Naive thymus-derived CD8-positive, alpha-beta T cell (primary cell): Measurements from ENCODE around the gene PLET1. TPM values are rescaled to one million over a fixed set of nuclear protein-coding genes. Genes with fewer than 3 reads are reported as not detected.

ENCODE experiments used
- ATAC-seq, 2 donors: fragments of 150-1000 bp; cut with Tn5 transposase in 1 of 2; sonication (Bioruptor Pico), chemical (Tn5 transposase) in 1 of 2; 1 replicate in 1 of 2; 2 replicates in 1 of 2; pipeline ENCODE4 v1.10.0; 2021; ENCODE audit warnings: mild to moderate bottlenecking in 2 of 2, moderate library complexity in 2 of 2
- POLR2A ChIA-PET: fragments of 350-600 bp; sonication (Branson Sonifier 250); formaldehyde crosslinking; loops from one replicate; lab custom pipeline; 2021; ENCODE audit warnings: antibody characterized with exemption; lab: Charles Lee
- DNase-seq, 10 donors: peaks; one replicate each; pipeline versions ENCODE4 v3.0.0 to v3.0.0-alpha.2; 2020 to 2022
- H3K27ac Mint-ChIP-seq, 10 donors: one replicate each; pipeline ENCODE4 v1.8.0; 2020 to 2022; ENCODE audit warnings: mild to moderate bottlenecking in 10 of 10, mixed read lengths in 10 of 10, moderate library complexity in 4 of 10, inconsistent platforms in 1 of 10
- H3K27me3 Mint-ChIP-seq, 5 donors: one replicate each; pipeline ENCODE4 v1.8.0; 2021 to 2022; ENCODE audit warnings: mixed read lengths in 5 of 5
- H3K36me3 Mint-ChIP-seq, 3 donors: one replicate each; pipeline ENCODE4 v1.8.0; 2020 to 2022; ENCODE audit warnings: mixed read lengths in 3 of 3, mild to moderate bottlenecking in 2 of 3, inconsistent platforms in 1 of 3
- H3K4me1 Mint-ChIP-seq, 4 donors: one replicate each; pipeline ENCODE4 v1.8.0; 2021 to 2022; ENCODE audit warnings: mixed read lengths in 4 of 4
- H3K4me3 Mint-ChIP-seq, 10 donors: one replicate each; pipeline ENCODE4 v1.8.0; 2020 to 2022; ENCODE audit warnings: mild to moderate bottlenecking in 10 of 10, mixed read lengths in 10 of 10, moderate library complexity in 6 of 10, inconsistent platforms in 1 of 10
- H3K9me3 Mint-ChIP-seq, 9 donors: one replicate each; pipeline ENCODE4 v1.8.0; 2020 to 2022; ENCODE audit warnings: mixed read lengths in 9 of 9, mild to moderate bottlenecking in 3 of 9, inconsistent platforms in 1 of 9, moderate library complexity in 1 of 9
- polyA plus RNA-seq, 3 donors: library from polyadenylated mRNA; unstranded; fragments of 300-500 nt; fragmentation: Illumina TruSeq; gene quantifications; one replicate each; pipeline ENCODE4 v1.2.3, GENCODE V29; 2021
- total RNA-seq, 8 experiments: library from RNA in 2 of 8; stranded (reverse) in 2 of 8; gene quantifications; one replicate each; pipeline ENCODE4 v1.2.3 and lab custom pipeline; 2021 to 2026

Gene PLET1
- total and polyA plus RNA-seq, 5 experiments from 2014 or later, result not detected

DNA sequence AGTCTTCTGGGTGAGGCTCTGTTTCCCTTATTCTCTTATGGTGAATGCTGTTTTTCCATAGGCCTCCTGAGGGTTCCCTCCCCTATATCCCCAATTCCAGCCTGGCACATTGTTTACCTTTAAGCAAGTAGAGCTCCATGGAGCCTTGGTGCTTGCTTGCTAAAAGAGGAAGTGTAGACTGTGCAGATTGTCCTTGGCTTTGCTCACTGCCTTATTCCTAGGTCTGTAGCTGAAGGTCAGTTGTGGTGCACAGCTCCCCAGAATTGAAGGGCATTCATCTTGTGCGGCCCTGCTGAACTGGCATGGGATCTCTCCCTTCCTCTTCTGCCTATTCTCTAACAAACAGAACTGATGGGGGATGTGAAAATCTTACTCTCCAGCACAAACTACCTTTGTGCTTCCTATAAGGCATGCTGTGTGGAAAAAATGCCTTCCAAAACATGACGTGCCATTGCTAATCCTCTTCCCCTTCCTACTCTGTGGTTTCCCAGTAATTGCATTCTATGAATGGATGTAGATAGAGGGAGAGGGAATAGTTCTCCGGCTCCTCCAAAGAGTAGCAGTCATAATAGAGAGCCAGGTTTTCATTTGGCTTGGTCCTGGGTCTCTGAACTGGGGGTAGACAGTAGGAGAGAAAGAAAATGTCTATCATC lies 34.2 kb upstream of the PLET1 start:
- no peak for ATAC-seq
- H3K27me3 Mint-ChIP-seq, result no peaks in the 10 kb centered on the region
- H3K4me1 Mint-ChIP-seq, result peaks cover 13 to 46% (median 36%) of the 10 kb centered on the region in 4 donors
- no peak overlapping the region for H3K4me3 Mint-ChIP-seq
- H3K9me3 Mint-ChIP-seq, result no peaks in the 10 kb centered on the region
- peaks cover 0 to 11% (median 2%) of the 10 kb centered on the region in 3 donors for H3K36me3 Mint-ChIP-seq
- POLR2A ChIA-PET, result no interaction called here
- no peak for DNase-seq
- no peak overlapping the region for H3K27ac Mint-ChIP-seq

DNA sequence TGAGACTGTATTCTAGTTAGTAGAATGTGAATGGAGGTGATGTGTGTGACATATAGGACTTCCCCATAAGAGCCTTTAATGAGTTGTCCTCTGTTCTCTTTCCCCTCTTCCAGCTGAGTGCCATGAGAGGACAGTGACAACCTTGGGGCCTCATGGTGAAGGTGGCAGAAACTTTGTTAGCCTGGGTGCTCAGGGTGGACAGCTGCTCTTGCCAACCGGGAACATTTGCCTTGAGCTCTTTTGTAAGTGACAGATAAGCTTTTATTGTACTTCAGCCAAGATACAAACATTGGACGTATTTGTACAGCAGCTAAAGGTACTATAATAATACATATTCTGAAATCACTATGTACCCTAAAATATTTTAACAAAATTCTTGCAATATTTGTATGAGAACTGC lies 33.0 kb upstream of the PLET1 start:
- POLR2A ChIA-PET, result interaction anchor here (0.5 to 0.7 kb wide), 2 partner anchors 15 to 501 kb away, joined by 3 to 10 read pairs; no protein-coding TSS in a partner anchor
- DNase-seq (no peak), ATAC-seq (no peak)
- Mint-ChIP-seq H3K9me3 (no peaks in the 10 kb centered on the region), H3K27me3 (no peaks in the 10 kb centered on the region), H3K4me3 (no peak overlapping the region), H3K36me3 (peaks cover 0 to 11% (median 2%) of the 10 kb centered on the region in 3 donors), H3K4me1 (peaks cover 13 to 47% (median 35%) of the 10 kb centered on the region in 4 donors), H3K27ac (no peak overlapping the region)

DNA sequence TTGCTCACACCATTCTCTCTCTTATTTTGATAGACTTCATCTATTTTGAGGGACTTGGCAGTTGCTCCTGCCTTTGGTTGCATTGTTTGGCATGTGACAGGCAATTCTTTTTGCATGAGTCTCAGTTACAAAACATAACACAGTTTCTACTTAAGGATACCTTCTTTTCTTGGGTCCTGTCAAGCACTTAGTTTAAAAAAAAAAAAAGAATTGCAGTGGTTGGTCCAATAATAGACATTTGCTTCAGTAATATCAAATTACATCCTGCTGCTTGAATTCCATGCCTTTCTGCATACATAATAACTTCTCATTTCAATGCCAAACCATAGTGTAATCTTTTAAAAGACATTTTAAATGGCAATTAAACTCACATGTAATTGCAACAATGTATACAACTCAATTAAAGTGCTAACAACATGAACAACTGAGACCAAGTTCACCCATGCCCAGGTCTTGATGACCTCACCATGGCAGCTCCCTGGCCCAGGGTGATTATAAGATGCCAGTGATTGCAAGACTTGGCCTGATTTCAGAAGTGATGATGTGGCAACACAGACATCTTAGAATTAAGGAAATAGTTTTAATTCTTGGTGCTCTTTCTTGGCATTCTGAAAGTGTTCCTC lies 32.2 kb upstream of the PLET1 start:
- H3K27ac Mint-ChIP-seq, result no peak overlapping the region

DNA sequence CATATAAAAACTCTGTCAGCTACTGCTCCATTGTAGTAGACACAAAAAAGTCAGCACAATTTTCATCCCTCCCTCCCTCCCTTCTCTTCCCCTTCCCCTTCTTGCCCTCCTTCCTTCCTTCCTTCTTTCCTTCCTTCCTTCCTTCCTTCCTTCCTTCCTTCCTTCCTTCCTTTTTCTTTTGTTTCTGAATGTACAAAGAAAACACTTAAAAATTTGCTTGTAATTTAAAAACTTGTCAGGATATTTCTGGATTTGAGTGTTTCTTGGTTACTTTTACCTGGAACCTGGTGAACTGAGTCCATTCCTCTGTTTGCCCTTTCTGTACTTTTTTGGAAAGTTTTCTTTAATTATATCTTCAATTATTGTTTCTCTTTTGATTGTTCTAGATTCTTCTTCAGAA lies 31.5 kb upstream of the PLET1 start:
- Mint-ChIP-seq H3K27me3 (peaks cover 0 to 4% (median 0%) of the 10 kb centered on the region in 5 donors), H3K36me3 (peaks cover 0 to 14% (median 2%) of the 10 kb centered on the region in 3 donors), H3K4me1 (peaks cover 5 to 33% (median 21%) of the 10 kb centered on the region in 4 donors), H3K27ac (no peak overlapping the region), H3K9me3 (no peaks in the 10 kb centered on the region), H3K4me3 (peak overlapping the region in 1 of 10 donors; percentile 5)
- no peak for DNase-seq
- POLR2A ChIA-PET, result no interaction called here
- no peak for ATAC-seq

More for the DNA sequence above, 32.2 kb upstream of the PLET1 start:
- Mint-ChIP-seq H3K4me3 (no peak overlapping the region), H3K9me3 (no peaks in the 10 kb centered on the region), H3K4me1 (peaks cover 11 to 40% (median 28%) of the 10 kb centered on the region in 4 donors), H3K27me3 (peaks cover 0 to 4% (median 0%) of the 10 kb centered on the region in 5 donors), H3K36me3 (peaks cover 0 to 14% (median 2%) of the 10 kb centered on the region in 3 donors)
- DNase-seq, result no peak
- POLR2A ChIA-PET, result no interaction called here
- no peak for ATAC-seq

DNA sequence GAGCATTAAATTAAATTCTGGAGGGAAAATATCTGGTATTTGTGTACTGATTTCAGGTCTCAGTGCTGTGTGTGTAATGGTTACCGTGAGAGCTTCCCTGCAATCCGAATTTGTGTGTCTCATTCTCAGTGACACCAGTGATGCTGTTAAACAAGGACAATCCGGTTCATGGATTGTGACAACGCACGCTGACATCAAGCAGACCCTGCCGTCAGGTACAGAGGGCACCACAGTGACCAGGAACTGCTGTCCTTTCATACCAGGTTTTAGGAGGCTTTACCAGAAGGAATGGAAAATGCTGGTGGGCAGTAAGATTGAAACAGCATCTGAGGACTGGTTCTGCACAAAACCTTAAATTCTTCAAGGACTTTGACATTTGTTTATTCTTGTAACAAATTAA lies 30.5 kb upstream of the PLET1 start:
- H3K4me1 Mint-ChIP-seq, result peaks cover 2 to 25% (median 11%) of the 10 kb centered on the region in 4 donors

DNA sequence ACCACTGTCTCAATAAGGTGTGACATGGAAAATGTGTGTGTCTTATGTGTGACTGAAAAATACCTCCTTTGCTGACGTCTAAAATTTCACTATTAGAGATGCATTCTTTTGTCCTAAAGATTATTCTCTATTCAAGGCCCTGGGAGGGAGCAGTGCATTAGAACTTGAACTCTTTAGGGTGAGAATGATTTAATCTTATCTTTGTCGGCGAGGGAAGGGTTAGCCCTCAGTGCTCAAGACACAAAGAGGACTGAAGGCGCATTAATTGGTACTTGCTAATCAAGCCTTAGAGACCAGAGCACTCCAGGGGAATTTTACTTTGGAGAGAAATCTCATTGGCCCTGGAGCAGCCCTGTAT lies 29.8 kb upstream of the PLET1 start:
- H3K4me1 Mint-ChIP-seq, result peaks cover 2 to 22% (median 9%) of the 10 kb centered on the region in 4 donors
- H3K9me3 Mint-ChIP-seq, result no peaks in the 10 kb centered on the region
- ATAC-seq (no peak), DNase-seq (no peak)
- H3K27me3 Mint-ChIP-seq, result peaks cover 0 to 8% (median 0%) of the 10 kb centered on the region in 5 donors
- H3K27ac Mint-ChIP-seq, result peak overlapping the region in 3 of 10 donors; percentile 11 to 78 (median 53)
- peak overlapping the region; percentile 67 to 80 (median 72) for H3K4me3 Mint-ChIP-seq
- H3K36me3 Mint-ChIP-seq, result peaks cover 0 to 14% (median 2%) of the 10 kb centered on the region in 3 donors
- POLR2A ChIA-PET, result no interaction called here

More for the DNA sequence above, 30.5 kb upstream of the PLET1 start:
- Mint-ChIP-seq H3K4me3 (peak overlapping the region in 5 of 10 donors; percentile 3 to 19 (median 12)), H3K27ac (peak overlapping the region in 1 of 10 donors; percentile 25), H3K9me3 (no peaks in the 10 kb centered on the region), H3K27me3 (peaks cover 0 to 4% (median 0%) of the 10 kb centered on the region in 5 donors), H3K36me3 (peaks cover 0 to 14% (median 2%) of the 10 kb centered on the region in 3 donors)
- ATAC-seq (no peak), DNase-seq (no peak)
- POLR2A ChIA-PET, result no interaction called here

DNA sequence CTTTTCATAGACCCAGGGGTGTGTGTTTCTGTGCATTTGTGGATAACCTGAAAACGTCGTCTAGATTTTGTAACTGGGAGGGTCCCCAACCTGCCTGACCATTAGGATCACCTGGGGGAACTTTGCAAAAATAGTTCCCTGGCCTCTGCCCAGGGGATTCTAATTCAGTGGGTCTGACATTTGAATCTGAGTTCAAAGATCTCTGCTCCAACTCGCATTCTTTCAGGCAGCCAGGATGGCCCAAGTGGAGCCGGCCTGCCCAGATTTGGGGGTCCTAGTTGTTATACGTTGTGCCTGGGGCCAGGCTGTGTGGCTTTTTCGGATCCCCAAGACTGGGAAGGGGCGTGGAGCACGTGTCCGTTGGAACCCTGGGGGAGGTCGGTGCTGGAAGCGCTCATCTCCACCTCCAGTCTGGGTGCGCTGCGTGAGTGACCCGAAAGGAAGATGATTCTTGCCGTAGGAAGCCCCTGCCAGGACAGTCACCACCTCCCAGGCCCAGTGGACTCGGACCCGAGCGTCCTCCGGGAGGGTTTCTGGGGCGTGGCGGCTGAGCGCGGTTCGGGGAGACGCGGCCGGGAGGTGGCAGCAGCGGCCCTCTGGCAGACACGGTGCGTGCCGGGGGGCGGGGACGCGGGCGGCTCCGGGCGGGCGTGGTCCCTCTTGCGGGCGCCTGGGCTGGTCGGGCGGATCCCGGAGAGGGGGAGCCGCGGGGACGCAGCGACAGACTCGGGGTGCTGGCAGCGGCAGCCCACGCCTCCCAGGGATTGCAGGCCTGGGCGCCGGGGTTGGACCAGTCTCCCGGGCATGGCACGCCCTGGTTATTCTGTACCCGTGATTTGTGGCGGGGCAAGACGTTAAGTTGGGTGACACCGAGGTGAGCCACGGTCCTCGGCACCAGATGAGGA lies 29.2 kb upstream of the PLET1 start:
- Mint-ChIP-seq H3K4me3 (peak overlapping the region; percentile 67 to 80 (median 72)), H3K27me3 (peaks cover 0 to 8% (median 0%) of the 10 kb centered on the region in 5 donors), H3K27ac (peak overlapping the region in 4 of 10 donors; percentile 20 to 78 (median 55)), H3K9me3 (no peaks in the 10 kb centered on the region), H3K36me3 (peaks cover 0 to 14% (median 2%) of the 10 kb centered on the region in 3 donors), H3K4me1 (peaks cover 2 to 22% (median 9%) of the 10 kb centered on the region in 4 donors)
- ATAC-seq (peak; percentile 98 to 99), DNase-seq (peak; percentile 73 to 88 (median 82))
- POLR2A ChIA-PET, result no interaction called here

DNA sequence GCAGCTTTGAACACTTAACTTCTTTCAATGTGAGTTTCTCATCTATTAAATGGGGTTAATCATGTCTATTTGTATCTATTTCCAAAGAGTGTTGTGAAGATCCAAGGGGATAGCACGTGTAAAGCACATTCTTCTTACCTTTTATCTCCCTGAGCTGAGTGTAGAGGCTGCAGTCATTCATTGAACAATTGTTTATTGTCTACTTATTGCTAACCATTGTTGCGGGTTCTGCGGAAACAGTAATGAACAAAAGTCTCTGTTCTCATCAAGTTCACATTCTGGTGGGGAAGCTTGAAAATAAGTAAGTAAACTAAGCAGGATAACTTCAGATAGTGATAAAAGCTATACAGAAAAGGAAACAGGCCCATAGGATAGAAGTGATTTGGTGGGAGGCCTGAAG lies 27.4 kb upstream of the PLET1 start:
- Mint-ChIP-seq H3K4me3 (peak overlapping the region in 6 of 10 donors; percentile 5 to 65 (median 39)), H3K27ac (no peak overlapping the region), H3K27me3 (peaks cover 0 to 8% (median 0%) of the 10 kb centered on the region in 5 donors), H3K9me3 (no peaks in the 10 kb centered on the region), H3K36me3 (peaks cover 0 to 10% (median 0%) of the 10 kb centered on the region in 3 donors), H3K4me1 (peaks cover 2 to 22% (median 8%) of the 10 kb centered on the region in 4 donors)
- DNase-seq, result no peak
- POLR2A ChIA-PET, result interaction anchor here (1.0 to 1.1 kb wide), 2 partner anchors 62 to 267 kb away, joined by 3 to 5 read pairs; partner anchors contain the start of gene PTS
- no peak for ATAC-seq

DNA sequence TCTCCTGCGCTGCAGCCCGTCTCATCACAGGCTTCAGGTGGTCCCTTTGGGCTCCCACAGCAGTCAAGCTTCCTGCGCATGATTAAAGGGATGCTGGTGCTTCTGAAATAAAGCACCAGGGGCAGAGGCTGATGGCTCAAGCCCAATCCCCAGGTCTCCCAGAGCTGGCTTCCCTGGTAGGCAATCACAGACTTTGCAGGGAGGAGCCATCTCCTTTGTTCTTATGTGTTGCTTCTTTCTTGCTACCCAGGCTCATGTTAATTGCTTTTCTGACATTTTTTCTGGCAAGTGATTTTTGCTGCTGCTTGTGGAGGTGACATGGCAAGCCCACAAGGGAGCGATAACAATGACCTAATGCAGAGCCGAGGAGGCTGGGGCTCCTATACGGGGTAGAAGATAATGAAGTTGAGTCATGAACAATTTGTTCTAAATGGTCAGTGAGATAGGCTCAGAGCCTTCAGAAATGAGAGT lies 25.2 kb upstream of the PLET1 start:
- Mint-ChIP-seq H3K9me3 (no peaks in the 10 kb centered on the region), H3K27me3 (peaks cover 0 to 8% (median 0%) of the 10 kb centered on the region in 5 donors), H3K4me1 (peaks cover 0 to 14% (median 9%) of the 10 kb centered on the region in 4 donors), H3K4me3 (no peak overlapping the region), H3K27ac (peak overlapping the region in 1 of 10 donors; percentile 9), H3K36me3 (peaks cover 0 to 3% (median 0%) of the 10 kb centered on the region in 3 donors)
- ATAC-seq (no peak), DNase-seq (no peak)
- POLR2A ChIA-PET, result interaction anchor here (0.6 kb wide), 1 partner anchor 60 kb away, joined by 3 read pairs; the partner anchor contains the start of gene PTS

DNA sequence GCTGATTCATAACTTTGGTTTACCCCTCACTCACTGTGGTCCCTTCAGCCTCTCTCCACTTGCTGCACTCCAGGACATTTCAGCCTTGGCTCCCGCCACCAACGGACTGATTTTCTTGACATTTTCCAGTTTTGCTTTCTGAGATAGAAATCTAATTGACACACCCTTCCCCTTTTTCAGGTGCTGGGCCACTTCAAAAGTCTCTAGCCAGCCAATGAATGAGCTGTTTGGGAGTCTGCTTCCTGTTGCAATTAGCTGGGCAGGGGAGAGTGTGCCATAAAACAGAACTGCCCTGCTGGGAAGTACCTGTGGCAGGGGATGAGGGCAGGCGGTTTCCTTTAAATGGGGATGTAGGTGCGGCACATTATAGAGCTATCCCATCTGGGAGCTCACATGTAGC lies 21.1 kb upstream of the PLET1 start:
- POLR2A ChIA-PET, result no interaction called here
- Mint-ChIP-seq H3K4me3 (peak overlapping the region in 2 of 10 donors; percentile 7 to 31), H3K27me3 (peaks cover 0 to 3% (median 0%) of the 10 kb centered on the region in 5 donors), H3K4me1 (peaks cover 7 to 20% (median 11%) of the 10 kb centered on the region in 4 donors), H3K9me3 (no peaks in the 10 kb centered on the region), H3K27ac (no peak overlapping the region), H3K36me3 (no peaks in the 10 kb centered on the region)
- DNase-seq, result no peak
- no peak for ATAC-seq

DNA sequence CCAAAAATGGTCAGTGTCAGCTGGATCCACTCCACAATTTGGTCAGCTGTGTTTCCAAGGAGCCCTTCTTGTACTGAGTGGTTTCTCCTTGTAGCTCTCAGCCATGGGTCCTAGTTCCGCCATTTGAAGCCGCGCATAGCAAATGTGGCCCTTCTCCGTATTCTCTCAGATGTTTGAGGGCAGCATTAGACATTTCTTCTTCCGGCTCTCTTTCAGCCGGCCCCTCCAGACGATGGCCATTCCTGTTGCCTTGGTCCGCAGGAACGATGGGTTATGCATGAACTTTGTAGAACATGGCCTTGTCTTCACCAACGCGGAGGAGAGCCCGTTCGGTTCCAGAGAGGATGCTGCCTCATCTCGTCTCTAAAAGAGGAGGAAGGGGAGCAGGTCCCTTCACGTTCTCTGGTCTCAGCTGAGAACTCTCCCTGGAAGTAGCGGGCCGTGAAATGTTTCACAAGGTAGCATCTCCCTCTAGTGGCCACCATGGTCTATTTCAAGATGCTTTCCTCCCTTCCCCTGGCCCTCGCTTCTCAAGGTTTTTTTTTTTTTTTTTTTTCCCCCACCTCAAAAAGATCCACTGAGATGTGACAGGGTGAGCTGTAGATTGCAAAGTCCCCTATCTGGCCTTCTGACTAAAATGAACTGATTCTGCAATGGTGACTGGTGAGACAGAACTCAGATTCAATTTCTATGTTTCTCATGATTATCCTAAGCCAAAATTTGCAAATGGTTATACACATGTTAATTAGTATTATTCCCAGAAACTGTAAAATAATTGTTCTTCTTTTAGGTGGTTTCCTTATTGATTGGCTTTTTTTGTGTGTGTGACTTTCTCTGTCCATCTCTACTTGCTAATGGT lies 19.8 kb upstream of the PLET1 start:
- H3K4me1 Mint-ChIP-seq, result peaks cover 7 to 20% (median 11%) of the 10 kb centered on the region in 4 donors
- H3K27ac Mint-ChIP-seq, result peak overlapping the region; percentile 37 to 92 (median 82)
- POLR2A ChIA-PET, result interaction anchor here (0.7 to 2.1 kb wide), 7 partner anchors 54 to 1755 kb away, joined by 3 to 16 read pairs (median 3); partner anchors contain the start of gene PTS
- H3K36me3 Mint-ChIP-seq, result no peaks in the 10 kb centered on the region
- H3K4me3 Mint-ChIP-seq, result peak overlapping the region; percentile 89 to 97 (median 94)
- ATAC-seq (peak; percentile 91 to 95), DNase-seq (peak; percentile 17 to 85 (median 69))
- H3K9me3 Mint-ChIP-seq, result no peaks in the 10 kb centered on the region
- H3K27me3 Mint-ChIP-seq, result no peaks in the 10 kb centered on the region
